ENCODE results near the gene ROBO3. TPM values are rescaled to one million over a fixed set of nuclear protein-coding genes. Genes with fewer than 3 reads are reported as not detected.

Gene ROBO3
- total and polyA plus RNA-seq, 2 donors (not counting 3 experiments of a cell fraction or from before 2014, with no cell fraction given) = 27.1 to 65.4 TPM

DNA sequence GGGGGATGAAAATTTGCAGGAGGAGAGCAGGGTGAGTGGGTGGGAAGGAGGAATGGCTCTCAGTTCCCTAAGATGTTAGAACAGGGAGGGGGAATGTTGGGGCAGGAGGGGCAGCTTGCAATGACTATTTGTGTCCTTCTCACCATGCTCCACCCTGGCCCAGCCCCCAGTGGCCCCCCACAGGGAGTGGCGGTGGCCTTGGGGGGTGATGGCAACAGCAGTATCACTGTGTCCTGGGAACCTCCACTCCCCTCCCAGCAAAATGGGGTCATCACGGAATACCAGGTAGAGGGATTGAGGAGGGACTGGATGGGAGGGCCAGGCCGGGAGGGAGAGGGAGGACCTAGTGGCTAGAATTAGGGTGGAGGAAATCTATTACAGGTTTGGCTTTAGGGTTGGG lies 10.2 kb downstream of the ROBO3 start:
- BruUV-seq (replicated peaks) = no TSS peak
- intact Hi-C loops (cut with micrococcal nuclease) = no loop called here
- H2AFZ ChIP-seq (ENCODE audit: low read depth, low read length) = no peak overlapping the region

More for the DNA sequence above, 10.2 kb downstream of the ROBO3 start:
- H3K27me3 ChIP-seq (ENCODE audit: control insufficient read depth in 2 of 2, insufficient read depth in 2 of 2, low read length in 2 of 2) = peaks cover 26 to 34% of the 10 kb centered on the region in 2 experiments
- H3K36me3 ChIP-seq (ENCODE audit: control insufficient read depth in 2 of 2, extremely low read depth in 1 of 2, insufficient read depth in 2 of 2, low read length in 2 of 2) = no peaks in the 10 kb centered on the region
- no peak overlapping the region for H3K27ac ChIP-seq (ENCODE audit: insufficient read depth, low read depth, low read length)
- H3K9ac ChIP-seq (replicated peaks; ENCODE audit: extremely low read depth, insufficient read depth, low read length) = no peak overlapping the region
- no peak for DNase-seq (ENCODE audit: low read depth, low spot score)
- no peaks in the 10 kb centered on the region for H4K20me1 ChIP-seq (replicated peaks; ENCODE audit: control insufficient read depth, extremely low read depth, insufficient read depth, low read length)
- H3K9me1 ChIP-seq (replicated peaks; ENCODE audit: control insufficient read depth, extremely low read depth, insufficient read depth, low read length) = no peaks in the 10 kb centered on the region
- POLR2A ChIA-PET = interaction anchor here (1.3 kb wide), 1 partner anchor 236 kb away, joined by 3 read pairs; the partner anchor contains the start of gene TMEM218
- peak overlapping the region; percentile 65 for H3K4me2 ChIP-seq (ENCODE audit: insufficient read depth, low read length)
- no peak for TF ChIP-seq EZH2 (IDR thresholded peaks at IDR 0.05; ENCODE audit: borderline replicate concordance, low read depth, low read length, severe bottlenecking)
- no peak for TF ChIP-seq POLR2AphosphoS5 (IDR thresholded peaks at IDR 0.05; ENCODE audit: insufficient read depth, low read depth, low read length)
- TF ChIP-seq, protein P1, sequence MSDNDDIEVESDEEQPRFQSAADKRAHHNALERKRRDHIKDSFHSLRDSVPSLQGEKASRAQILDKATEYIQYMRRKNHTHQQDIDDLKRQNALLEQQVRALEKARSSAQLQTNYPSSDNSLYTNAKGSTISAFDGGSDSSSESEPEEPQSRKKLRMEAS (IDR thresholded peaks at IDR 0.05; ENCODE audit: insufficient read depth, insufficient read length) = no peak
- TF ChIP-seq POLR2A (IDR thresholded peaks at IDR 0.05; ENCODE audit: low read depth, low read length) = no peak
- TF ChIP-seq MYC (IDR thresholded peaks at IDR 0.05; ENCODE audit: low read depth, low read length) = no peak
- TF ChIP-seq, protein P2, sequence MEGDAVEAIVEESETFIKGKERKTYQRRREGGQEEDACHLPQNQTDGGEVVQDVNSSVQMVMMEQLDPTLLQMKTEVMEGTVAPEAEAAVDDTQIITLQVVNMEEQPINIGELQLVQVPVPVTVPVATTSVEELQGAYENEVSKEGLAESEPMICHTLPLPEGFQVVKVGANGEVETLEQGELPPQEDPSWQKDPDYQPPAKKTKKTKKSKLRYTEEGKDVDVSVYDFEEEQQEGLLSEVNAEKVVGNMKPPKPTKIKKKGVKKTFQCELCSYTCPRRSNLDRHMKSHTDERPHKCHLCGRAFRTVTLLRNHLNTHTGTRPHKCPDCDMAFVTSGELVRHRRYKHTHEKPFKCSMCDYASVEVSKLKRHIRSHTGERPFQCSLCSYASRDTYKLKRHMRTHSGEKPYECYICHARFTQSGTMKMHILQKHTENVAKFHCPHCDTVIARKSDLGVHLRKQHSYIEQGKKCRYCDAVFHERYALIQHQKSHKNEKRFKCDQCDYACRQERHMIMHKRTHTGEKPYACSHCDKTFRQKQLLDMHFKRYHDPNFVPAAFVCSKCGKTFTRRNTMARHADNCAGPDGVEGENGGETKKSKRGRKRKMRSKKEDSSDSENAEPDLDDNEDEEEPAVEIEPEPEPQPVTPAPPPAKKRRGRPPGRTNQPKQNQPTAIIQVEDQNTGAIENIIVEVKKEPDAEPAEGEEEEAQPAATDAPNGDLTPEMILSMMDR (IDR thresholded peaks at IDR 0.05; ENCODE audit: extremely low read depth in 1 of 2, insufficient read depth in 1 of 2, low read depth in 1 of 2, low read length in 2 of 2) = no peak
- H3K4me1 ChIP-seq (ENCODE audit: control insufficient read depth, extremely low read depth, insufficient read depth, low read length) = peaks cover 21% of the 10 kb centered on the region
- H3K79me2 ChIP-seq (ENCODE audit: control insufficient read depth, insufficient read depth, low read length) = no peaks in the 10 kb centered on the region
- no peak overlapping the region for H3K4me3 ChIP-seq (replicated peaks in 1 of 3; ENCODE audit: insufficient read depth in 1 of 3, low read depth in 1 of 3, low read length in 3 of 3)
- dilution Hi-C loops (cut with MboI; ENCODE audit: extremely low pct_ligation_motif_present, low sequenced_read_pairs) = no loop called here
- CTCF ChIA-PET = interaction anchor here (1.1 to 3.5 kb wide), 10 partner anchors 9 to 127 kb away, joined by 3 to 70 read pairs (median 11); partner anchors contain the start of genes ROBO3 and ROBO4
- H3K9me3 ChIP-seq (replicated peaks; ENCODE audit: control insufficient read depth, insufficient read depth, low read length) = no peaks in the 10 kb centered on the region
- no peak for FAIRE-seq
